RWPE2 (cell line): Measurements from ENCODE around the gene ISM2.

Experiments
- ATAC-seq: fragments of 200-7000 bp; cut with Tn5 transposase; 3 replicates; pipeline ENCODE4 v1.9.1; 2021; ENCODE audit warnings: low read depth
- DNase-seq: peaks from one replicate; pipeline ENCODE4 v3.0.0-alpha.2; 2020; ENCODE audit warnings: low spot score
- H3K27ac ChIP-seq: fragments of 450-650 bp; 2 replicates; pipeline ENCODE4 v1.5.1; 2017; ENCODE audit warnings: mild to moderate bottlenecking; ENCODE audit not compliant: poor library complexity, severe bottlenecking
- H3K27me3 ChIP-seq: fragments of 250-450 bp; sonication (Bioruptor Pico); 2 replicates; pipeline ENCODE4 v1.5.1; 2021; ENCODE audit warnings: mild to moderate bottlenecking, moderate library complexity; ENCODE audit not compliant: insufficient read depth, poor library complexity, severe bottlenecking
- H3K36me3 ChIP-seq: fragments of 250-450 bp; sonication (Bioruptor Pico); 2 replicates; pipeline ENCODE4 v1.5.1; 2020; ENCODE audit warnings: low read depth, mild to moderate bottlenecking, moderate library complexity
- H3K4me1 ChIP-seq: fragments of 250-450 bp; sonication (Bioruptor Pico); 2 replicates; pipeline ENCODE4 v1.5.1; 2021; ENCODE audit warnings: mild to moderate bottlenecking, moderate library complexity; ENCODE audit not compliant: insufficient read depth, poor library complexity, severe bottlenecking
- H3K4me3 ChIP-seq: fragments of 250-450 bp; sonication (Bioruptor Pico); 2 replicates; pipeline ENCODE4 v1.5.1; 2021; ENCODE audit warnings: mild to moderate bottlenecking, moderate library complexity; ENCODE audit not compliant: severe bottlenecking
- H3K9me3 ChIP-seq: fragments of 250-450 bp; sonication (Bioruptor Pico); 2 replicates; pipeline ENCODE4 v1.5.1; 2021; ENCODE audit warnings: mild to moderate bottlenecking, moderate library complexity; ENCODE audit not compliant: severe bottlenecking
- TF ChIP-seq, protein P1 (sequence below): fragments of 450-650 bp; IDR thresholded peaks from one replicate; pipeline ENCODE4 v1.5.1; 2017; ENCODE audit warnings: mild to moderate bottlenecking, moderate library complexity; ENCODE audit not compliant: poor library complexity, severe bottlenecking

ISM2 gene

DNA sequence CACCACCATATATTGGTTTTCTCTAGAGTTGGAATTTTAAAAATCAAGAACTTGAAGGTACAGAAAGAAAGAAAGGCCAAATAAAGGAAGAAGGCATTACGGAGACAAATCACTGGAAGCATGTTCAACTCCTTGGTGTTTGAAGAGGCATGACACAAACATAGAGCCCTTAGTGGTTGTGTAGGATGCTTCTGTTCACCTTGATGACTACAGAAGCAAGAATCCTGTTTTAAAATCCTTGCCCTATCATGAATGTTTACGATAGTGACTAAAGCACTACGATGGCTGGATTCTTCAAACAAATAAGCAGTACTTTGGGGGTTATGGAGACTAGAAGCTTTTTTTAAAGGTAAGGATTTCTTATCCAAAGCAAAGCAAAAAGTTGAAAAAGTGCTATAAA lies 10.3 kb upstream of the ISM2 start:
- H3K4me3 ChIP-seq, result no peak overlapping the region
- ATAC-seq, result peak; percentile 76
- DNase-seq, result no peak
- H3K27ac ChIP-seq, result peak overlapping the region; percentile 28
- TF ChIP-seq, protein P1, sequence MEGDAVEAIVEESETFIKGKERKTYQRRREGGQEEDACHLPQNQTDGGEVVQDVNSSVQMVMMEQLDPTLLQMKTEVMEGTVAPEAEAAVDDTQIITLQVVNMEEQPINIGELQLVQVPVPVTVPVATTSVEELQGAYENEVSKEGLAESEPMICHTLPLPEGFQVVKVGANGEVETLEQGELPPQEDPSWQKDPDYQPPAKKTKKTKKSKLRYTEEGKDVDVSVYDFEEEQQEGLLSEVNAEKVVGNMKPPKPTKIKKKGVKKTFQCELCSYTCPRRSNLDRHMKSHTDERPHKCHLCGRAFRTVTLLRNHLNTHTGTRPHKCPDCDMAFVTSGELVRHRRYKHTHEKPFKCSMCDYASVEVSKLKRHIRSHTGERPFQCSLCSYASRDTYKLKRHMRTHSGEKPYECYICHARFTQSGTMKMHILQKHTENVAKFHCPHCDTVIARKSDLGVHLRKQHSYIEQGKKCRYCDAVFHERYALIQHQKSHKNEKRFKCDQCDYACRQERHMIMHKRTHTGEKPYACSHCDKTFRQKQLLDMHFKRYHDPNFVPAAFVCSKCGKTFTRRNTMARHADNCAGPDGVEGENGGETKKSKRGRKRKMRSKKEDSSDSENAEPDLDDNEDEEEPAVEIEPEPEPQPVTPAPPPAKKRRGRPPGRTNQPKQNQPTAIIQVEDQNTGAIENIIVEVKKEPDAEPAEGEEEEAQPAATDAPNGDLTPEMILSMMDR, result no peak
- H3K36me3 ChIP-seq, result peaks cover 37% of the 10 kb centered on the region
- H3K9me3 ChIP-seq, result no peaks in the 10 kb centered on the region
- peaks cover 11% of the 10 kb centered on the region for H3K4me1 ChIP-seq
- H3K27me3 ChIP-seq, result no peaks in the 10 kb centered on the region

GRCh38 chr14:77508249-77508648 lies 9.6 kb upstream of the ISM2 start:
- no peaks in the 10 kb centered on the region for H3K27me3 ChIP-seq
- TF ChIP-seq, protein P1, result no peak
- no peaks in the 10 kb centered on the region for H3K9me3 ChIP-seq
- DNase-seq (no peak), ATAC-seq (peak; percentile 94)
- H3K27ac ChIP-seq, result peak overlapping the region; percentile 28
- peaks cover 11% of the 10 kb centered on the region for H3K4me1 ChIP-seq
- peaks cover 37% of the 10 kb centered on the region for H3K36me3 ChIP-seq
- no peak overlapping the region for H3K4me3 ChIP-seq

GRCh38 chr14:77507762-77508161 lies 9.1 kb upstream of the ISM2 start:
- H3K9me3 ChIP-seq, result no peaks in the 10 kb centered on the region
- no peak for ATAC-seq
- DNase-seq, result no peak
- H3K36me3 ChIP-seq, result peaks cover 40% of the 10 kb centered on the region
- H3K4me3 ChIP-seq, result no peak overlapping the region
- TF ChIP-seq, protein P1, result no peak
- peaks cover 11% of the 10 kb centered on the region for H3K4me1 ChIP-seq
- H3K27ac ChIP-seq, result peak overlapping the region; percentile 28
- no peaks in the 10 kb centered on the region for H3K27me3 ChIP-seq

DNA sequence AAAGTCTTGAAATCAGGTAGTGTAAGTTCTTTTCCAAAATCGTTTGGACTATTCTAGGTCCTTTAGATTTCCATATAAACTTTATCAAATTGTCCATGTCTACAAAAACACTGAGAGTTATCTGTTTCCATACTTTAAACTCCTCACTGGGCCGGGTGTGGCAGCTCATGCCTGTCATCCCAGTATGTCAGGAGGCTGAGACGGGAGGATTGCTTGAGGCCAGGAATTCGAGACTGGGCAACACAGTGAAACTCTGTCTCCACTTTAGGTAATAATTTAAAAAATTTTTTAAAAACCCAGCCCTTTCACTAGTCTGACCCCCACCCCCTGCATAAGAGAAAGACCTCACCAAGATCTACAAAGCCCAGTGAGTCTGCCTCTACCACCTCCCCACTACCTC lies 6.4 kb upstream of the ISM2 start:
- TF ChIP-seq, protein P1, result no peak
- H3K4me3 ChIP-seq, result no peak overlapping the region
- H3K27me3 ChIP-seq, result peaks cover 5% of the 10 kb centered on the region
- peaks cover 19% of the 10 kb centered on the region; the same call in 1 of the 2 replicates for H3K36me3 ChIP-seq
- ATAC-seq, result no peak
- H3K4me1 ChIP-seq, result peaks cover 11% of the 10 kb centered on the region
- H3K27ac ChIP-seq, result no peak overlapping the region
- H3K9me3 ChIP-seq, result no peaks in the 10 kb centered on the region
- DNase-seq, result no peak

- TF ChIP-seq, protein P1, result no peak
- no peak for ATAC-seq
- Histone ChIP-seq H3K36me3 (peaks cover 12% of the 10 kb centered on the region; the same call in 1 of the 2 replicates), H3K4me1 (peaks cover 2% of the 10 kb centered on the region), H3K9me3 (no peaks in the 10 kb centered on the region), H3K27ac (no peak overlapping the region), H3K4me3 (no peak overlapping the region), H3K27me3 (peaks cover 20% of the 10 kb centered on the region)
- no peak for DNase-seq
Measured at GRCh38 chr14:77503138-77503537, 4.5 kb upstream of the ISM2 start.
